ENCODE results near the gene VCAN. TPM values are rescaled to one million over a fixed set of nuclear protein-coding genes. Genes with fewer than 3 reads are reported as not detected.

Gene VCAN
- total and polyA plus RNA-seq, 4 donors: 0.97 to 15.6 (median 4.8) TPM

- Histone ChIP-seq H3K4me3 (ENCODE audit: low read depth in 1 of 3, low read length in 3 of 3) (no peak overlapping the region), H3K4me1 (ENCODE audit: control insufficient read depth in 4 of 4, insufficient read depth in 4 of 4, low read length in 3 of 4) (no peaks in the 10 kb centered on the region), H3K9me3 (ENCODE audit: control insufficient read depth in 4 of 4, low read length in 3 of 4) (no peaks in the 10 kb centered on the region), H3K36me3 (ENCODE audit: control insufficient read depth in 4 of 4, insufficient read depth in 3 of 4, low read depth in 1 of 4, low read length in 3 of 4) (no peaks in the 10 kb centered on the region), H3K9ac (ENCODE audit: low read depth in 1 of 2, low read length in 2 of 2) (no peak overlapping the region), H3K27me3 (ENCODE audit: control insufficient read depth in 4 of 4, insufficient read depth in 4 of 4, low read length in 3 of 4) (no peaks in the 10 kb centered on the region), H3K27ac (ENCODE audit: low read depth in 1 of 2, low read length in 2 of 2) (no peak overlapping the region)
- no peak for TF ChIP-seq RXRA (IDR thresholded peaks at IDR 0.05)
- TF ChIP-seq SP1 (IDR thresholded peaks at IDR 0.05): no peak
- WGBS: 94% methylated on average over 2 of the region's 2 CpGs
- DNase-seq (ENCODE audit: low spot score): no peak
These were observed 27.1 kb upstream of the VCAN start for GRCh38 chr5:83444445-83444844.

GRCh38 chr5:83446253-83446947 is 25.1 kb upstream of the VCAN start:
- H3K27me3 ChIP-seq (ENCODE audit: control insufficient read depth in 4 of 4, insufficient read depth in 4 of 4, low read length in 3 of 4): no peaks in the 10 kb centered on the region
- no peak for TF ChIP-seq CTCF (IDR thresholded peaks at IDR 0.05; ENCODE audit: low read depth, low read length, missing input control)
- TF ChIP-seq YY1 (IDR thresholded peaks at IDR 0.05): no peak
- TF ChIP-seq GABPA (IDR thresholded peaks at IDR 0.05 in 1 of 2, conservative IDR thresholded peaks at IDR 0.05 in 1 of 2): no peak
- TF ChIP-seq RAD21 (IDR thresholded peaks at IDR 0.05): no peak
- no peak for TF ChIP-seq FOXA2 (IDR thresholded peaks at IDR 0.05)
- TF ChIP-seq REST (IDR thresholded peaks at IDR 0.05): no peak
- no peak for TF ChIP-seq HNF4A (conservative IDR thresholded peaks at IDR 0.05)
- TF ChIP-seq FOXA1 (IDR thresholded peaks at IDR 0.05): no peak
- no peak for TF ChIP-seq NR2F2 (IDR thresholded peaks at IDR 0.05)
- TF ChIP-seq SP1 (IDR thresholded peaks at IDR 0.05): no peak
- no peak for TF ChIP-seq RXRA (IDR thresholded peaks at IDR 0.05)
- no peak for TF ChIP-seq HNF4G (IDR thresholded peaks at IDR 0.05)
- no peaks in the 10 kb centered on the region for H3K4me1 ChIP-seq (ENCODE audit: control insufficient read depth in 4 of 4, insufficient read depth in 4 of 4, low read length in 3 of 4)
- no peak overlapping the region for H3K27ac ChIP-seq (ENCODE audit: low read depth in 1 of 2, low read length in 2 of 2)
- no peak overlapping the region for H3K4me3 ChIP-seq (ENCODE audit: low read depth in 1 of 3, low read length in 3 of 3)
- no peaks in the 10 kb centered on the region for H3K9me3 ChIP-seq (ENCODE audit: control insufficient read depth in 4 of 4, low read length in 3 of 4)
- no peaks in the 10 kb centered on the region for H3K36me3 ChIP-seq (ENCODE audit: control insufficient read depth in 4 of 4, insufficient read depth in 3 of 4, low read depth in 1 of 4, low read length in 3 of 4)
- WGBS: 72% methylated on average over 4 of the region's 4 CpGs
- H3K9ac ChIP-seq (ENCODE audit: low read depth in 1 of 2, low read length in 2 of 2): no peak overlapping the region
- no peak for DNase-seq (ENCODE audit: low spot score)

DNA sequence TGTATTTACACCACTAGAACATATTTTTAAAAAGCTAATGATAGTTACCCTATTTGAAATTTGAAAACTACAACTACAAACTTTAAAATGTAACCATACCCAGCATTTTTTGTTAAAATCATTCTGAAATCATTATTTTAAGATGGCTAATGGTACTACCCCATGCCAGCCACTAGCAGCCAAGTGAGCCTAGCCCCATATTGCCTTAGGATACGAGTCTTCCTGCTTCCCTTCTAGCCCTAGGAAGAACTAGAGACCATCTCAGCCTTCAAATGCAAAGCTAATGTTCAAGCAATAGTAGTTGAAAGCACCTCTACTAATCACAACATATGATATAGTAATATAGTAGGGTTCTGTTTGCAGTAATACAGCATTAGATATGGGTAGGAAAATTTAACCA is 24.0 kb upstream of the VCAN start:
- Histone ChIP-seq H3K4me1 (ENCODE audit: control insufficient read depth in 4 of 4, insufficient read depth in 4 of 4, low read length in 3 of 4) (no peaks in the 10 kb centered on the region), H3K9ac (ENCODE audit: low read depth in 1 of 2, low read length in 2 of 2) (no peak overlapping the region), H3K27me3 (ENCODE audit: control insufficient read depth in 4 of 4, insufficient read depth in 4 of 4, low read length in 3 of 4) (no peaks in the 10 kb centered on the region), H3K27ac (ENCODE audit: low read depth in 1 of 2, low read length in 2 of 2) (no peak overlapping the region), H3K4me3 (ENCODE audit: low read depth in 1 of 3, low read length in 3 of 3) (no peak overlapping the region), H3K9me3 (ENCODE audit: control insufficient read depth in 4 of 4, low read length in 3 of 4) (no peaks in the 10 kb centered on the region), H3K36me3 (ENCODE audit: control insufficient read depth in 4 of 4, insufficient read depth in 3 of 4, low read depth in 1 of 4, low read length in 3 of 4) (no peaks in the 10 kb centered on the region)
- no peak for TF ChIP-seq GABPA (IDR thresholded peaks at IDR 0.05 in 1 of 2, conservative IDR thresholded peaks at IDR 0.05 in 1 of 2)
- no peak for TF ChIP-seq RXRA (IDR thresholded peaks at IDR 0.05)
- TF ChIP-seq YY1 (IDR thresholded peaks at IDR 0.05): no peak
- TF ChIP-seq, protein P1, sequence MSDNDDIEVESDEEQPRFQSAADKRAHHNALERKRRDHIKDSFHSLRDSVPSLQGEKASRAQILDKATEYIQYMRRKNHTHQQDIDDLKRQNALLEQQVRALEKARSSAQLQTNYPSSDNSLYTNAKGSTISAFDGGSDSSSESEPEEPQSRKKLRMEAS (IDR thresholded peaks at IDR 0.05): no peak
- TF ChIP-seq RAD21 (IDR thresholded peaks at IDR 0.05): no peak
- TF ChIP-seq HNF4A (conservative IDR thresholded peaks at IDR 0.05): no peak
- no peak for TF ChIP-seq SP1 (IDR thresholded peaks at IDR 0.05)
- no peak for TF ChIP-seq REST (IDR thresholded peaks at IDR 0.05)
- no peak for TF ChIP-seq EGR1 (IDR thresholded peaks at IDR 0.05; ENCODE audit: low read depth in 2 of 2)
- no peak for TF ChIP-seq HNF4G (IDR thresholded peaks at IDR 0.05)
- TF ChIP-seq NR2F2 (IDR thresholded peaks at IDR 0.05): no peak
- TF ChIP-seq ZBTB33 (IDR thresholded peaks at IDR 0.05): no peak
- no peak for TF ChIP-seq JUND (IDR thresholded peaks at IDR 0.05)
- no peak for DNase-seq (ENCODE audit: low spot score)
- WGBS: 75% methylated on average over 1 of the region's 1 CpG

All from liver (tissue), 9 donors.